Ishikawa (cell line): Measurements from ENCODE around the gene PTPRD.

ENCODE experiments used
- CEBPB ChIP-seq: IDR thresholded peaks from 2 replicates; pipeline ENCODE4 v1.6.1; 2012
- CREB1 ChIP-seq: IDR thresholded peaks from 2 replicates; pipeline ENCODE4 v1.6.1; 2012; ENCODE audit warnings: low read depth
- EP300 ChIP-seq: IDR thresholded peaks from 2 replicates; pipeline ENCODE4 v1.6.1; 2012; ENCODE audit warnings: borderline replicate concordance
- NFIC ChIP-seq: IDR thresholded peaks from 2 replicates; pipeline ENCODE4 v1.6.1; 2012
- REST ChIP-seq: IDR thresholded peaks from 2 replicates; pipeline ENCODE4 v1.6.1; 2012; ENCODE audit warnings: low read depth, mild to moderate bottlenecking
- TCF12 ChIP-seq: IDR thresholded peaks from 2 replicates; pipeline ENCODE4 v1.6.1; 2012; ENCODE audit warnings: low read depth
- TEAD4 ChIP-seq: IDR thresholded peaks from 2 replicates; pipeline ENCODE4 v1.6.1; 2012
- YY1 ChIP-seq: IDR thresholded peaks from 2 replicates; pipeline ENCODE4 v1.6.1; 2012; ENCODE audit warnings: low read depth
- TF ChIP-seq, protein P1 (sequence below): IDR thresholded peaks from 2 replicates; pipeline ENCODE4 v1.6.1; 2012
- TF ChIP-seq, protein P2 (sequence below): IDR thresholded peaks from 2 replicates; pipeline ENCODE4 v1.6.1; 2012

DNA sequence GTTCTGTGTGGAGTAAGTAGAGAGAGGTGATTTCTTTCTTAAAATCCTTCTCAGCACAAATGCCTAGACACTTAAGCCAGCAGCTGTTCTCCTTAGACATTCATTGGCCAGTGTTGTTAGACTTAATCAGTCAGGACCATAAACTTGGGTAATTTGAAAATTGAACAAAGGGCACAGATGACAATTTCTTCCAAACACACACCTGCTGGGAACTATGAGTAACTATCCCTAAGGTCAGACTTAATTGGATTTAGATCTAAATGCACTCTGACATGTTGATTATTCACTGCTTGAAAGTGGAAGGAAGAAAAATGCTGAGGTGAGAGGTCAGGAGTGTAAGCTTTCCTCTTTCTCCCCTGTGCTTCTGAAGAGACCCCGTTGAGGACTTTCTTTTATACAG is 1729.5 kb downstream of the PTPRD start:
- no peak for TF ChIP-seq REST
- TF ChIP-seq, protein P1, sequence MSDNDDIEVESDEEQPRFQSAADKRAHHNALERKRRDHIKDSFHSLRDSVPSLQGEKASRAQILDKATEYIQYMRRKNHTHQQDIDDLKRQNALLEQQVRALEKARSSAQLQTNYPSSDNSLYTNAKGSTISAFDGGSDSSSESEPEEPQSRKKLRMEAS, result no peak
- TF ChIP-seq TEAD4, result no peak
- TF ChIP-seq, protein P2, sequence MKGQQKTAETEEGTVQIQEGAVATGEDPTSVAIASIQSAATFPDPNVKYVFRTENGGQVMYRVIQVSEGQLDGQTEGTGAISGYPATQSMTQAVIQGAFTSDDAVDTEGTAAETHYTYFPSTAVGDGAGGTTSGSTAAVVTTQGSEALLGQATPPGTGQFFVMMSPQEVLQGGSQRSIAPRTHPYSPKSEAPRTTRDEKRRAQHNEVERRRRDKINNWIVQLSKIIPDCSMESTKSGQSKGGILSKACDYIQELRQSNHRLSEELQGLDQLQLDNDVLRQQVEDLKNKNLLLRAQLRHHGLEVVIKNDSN, result no peak
- no peak for TF ChIP-seq TCF12
- no peak for TF ChIP-seq EP300
- no peak for TF ChIP-seq YY1
- TF ChIP-seq CEBPB, result no peak
- TF ChIP-seq CREB1, result no peak
- TF ChIP-seq NFIC, result no peak
